ENCODE measurements around the gene PSMB10. TPM values are rescaled to one million over a fixed set of nuclear protein-coding genes. Genes with fewer than 3 reads are reported as not detected.

PSMB10 gene
- total RNA-seq, 1 donor from 2014 or later: 35.8 TPM

GRCh38 chr16:67924140-67924906 is 12.3 kb downstream of the PSMB10 start:
- Mint-ChIP-seq H3K9me3 (ENCODE audit: unreplicated experiment) (no peaks in the 10 kb centered on the region), H3K4me1 (ENCODE audit: low read depth, unreplicated experiment) (peaks cover 9% of the 10 kb centered on the region), H3K27me3 (ENCODE audit: low read depth, unreplicated experiment) (no peaks in the 10 kb centered on the region), H3K4me3 (ENCODE audit: unreplicated experiment) (no peak overlapping the region), H3K27ac (ENCODE audit: unreplicated experiment) (no peak overlapping the region), H3K36me3 (ENCODE audit: low read depth, unreplicated experiment) (peaks cover 6% of the 10 kb centered on the region)
- FAIRE-seq (no peak), DNase-seq (ENCODE audit: low read depth) (no peak)
- Histone ChIP-seq H3K4me2 (ENCODE audit: low read length) (no peak overlapping the region), H4K20me1 (ENCODE audit: insufficient read depth, low read length) (peaks cover 89% of the 10 kb centered on the region), H3K79me2 (ENCODE audit: insufficient read depth, low read length) (peaks cover 13% of the 10 kb centered on the region), H3K9me3 (ENCODE audit: insufficient read depth, low read depth, low read length) (no peaks in the 10 kb centered on the region), H3K27ac (ENCODE audit: low read depth, low read length) (no peak overlapping the region), H3K4me3 (ENCODE audit: insufficient read depth, low read depth, low read length) (no peak overlapping the region), H2AFZ (ENCODE audit: low read depth, low read length) (no peak overlapping the region), H3K4me1 (ENCODE audit: insufficient read depth, low read length) (no peaks in the 10 kb centered on the region), H3K27me3 (ENCODE audit: insufficient read depth, low read length) (no peaks in the 10 kb centered on the region), H3K9ac (ENCODE audit: low read length) (no peak overlapping the region), H3K36me3 (ENCODE audit: insufficient read depth, low read length) (no peaks in the 10 kb centered on the region)
- TF ChIP-seq CTCF (IDR thresholded peaks at IDR 0.05; ENCODE audit: insufficient read depth, low read depth, low read length) (no peak), EZH2 (IDR thresholded peaks at IDR 0.05; ENCODE audit: insufficient read depth, low read length) (no peak)

DNA sequence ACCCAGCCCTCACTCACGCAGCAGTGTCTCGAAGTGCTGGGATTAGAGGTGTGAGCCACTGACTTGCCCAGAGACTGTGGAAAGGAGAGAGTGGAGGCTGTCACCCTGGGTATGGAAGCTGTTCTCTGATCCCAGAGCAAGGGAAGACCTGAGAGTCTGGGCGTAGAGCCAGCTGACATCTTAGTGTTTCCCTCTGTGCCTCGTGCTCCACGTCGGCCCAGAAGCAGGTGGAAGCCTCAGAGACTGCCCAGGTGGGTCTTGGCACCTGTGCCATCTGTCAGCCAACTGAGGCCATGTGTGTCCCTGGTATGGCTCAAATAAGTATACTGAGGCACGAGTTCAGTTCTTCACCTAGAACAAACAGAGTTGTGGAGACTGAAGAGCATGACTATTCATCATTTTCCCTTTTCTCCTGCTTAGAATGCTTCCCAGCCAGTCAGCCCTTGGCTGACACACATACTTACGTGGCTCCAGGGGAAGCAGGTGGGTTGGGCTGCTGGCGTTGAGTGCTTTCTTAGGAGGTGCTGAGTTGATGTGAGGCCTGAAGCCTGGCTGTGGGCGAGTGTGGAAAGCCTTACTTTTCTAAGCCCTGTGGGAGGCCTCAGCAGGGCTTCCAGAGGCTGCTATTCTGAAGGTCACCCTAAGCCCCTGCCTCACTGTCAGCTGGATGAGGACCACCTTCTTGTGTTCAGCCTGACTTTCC is 13.1 kb downstream of the PSMB10 start:
- Mint-ChIP-seq H3K4me1 (ENCODE audit: low read depth, unreplicated experiment) (peaks cover 12% of the 10 kb centered on the region), H3K4me3 (ENCODE audit: unreplicated experiment) (no peak overlapping the region), H3K36me3 (ENCODE audit: low read depth, unreplicated experiment) (peaks cover 6% of the 10 kb centered on the region), H3K27me3 (ENCODE audit: low read depth, unreplicated experiment) (no peaks in the 10 kb centered on the region), H3K27ac (ENCODE audit: unreplicated experiment) (no peak overlapping the region), H3K9me3 (ENCODE audit: unreplicated experiment) (no peaks in the 10 kb centered on the region)
- no peak overlapping the region for H3K4me2 ChIP-seq (ENCODE audit: low read length)
- FAIRE-seq (no peak), DNase-seq (ENCODE audit: low read depth) (no peak)
- TF ChIP-seq CTCF (IDR thresholded peaks at IDR 0.05; ENCODE audit: insufficient read depth, low read depth, low read length): no peak
- TF ChIP-seq EZH2 (IDR thresholded peaks at IDR 0.05; ENCODE audit: insufficient read depth, low read length): no peak
- no peak overlapping the region for H3K9ac ChIP-seq (ENCODE audit: low read length)
- H3K79me2 ChIP-seq (ENCODE audit: insufficient read depth, low read length): peaks cover 20% of the 10 kb centered on the region
- no peak overlapping the region for H3K27ac ChIP-seq (ENCODE audit: low read depth, low read length)
- no peak overlapping the region for H2AFZ ChIP-seq (ENCODE audit: low read depth, low read length)
- no peaks in the 10 kb centered on the region for H3K27me3 ChIP-seq (ENCODE audit: insufficient read depth, low read length)
- no peaks in the 10 kb centered on the region for H3K4me1 ChIP-seq (ENCODE audit: insufficient read depth, low read length)
- H3K36me3 ChIP-seq (ENCODE audit: insufficient read depth, low read length): no peaks in the 10 kb centered on the region
- no peaks in the 10 kb centered on the region for H3K9me3 ChIP-seq (ENCODE audit: insufficient read depth, low read depth, low read length)
- H3K4me3 ChIP-seq (ENCODE audit: insufficient read depth, low read depth, low read length): no peak overlapping the region
- H4K20me1 ChIP-seq (ENCODE audit: insufficient read depth, low read length): peaks cover 90% of the 10 kb centered on the region
